HG03520 (cell line): Measurements from ENCODE around the gene BAAT.
A peak's percentile ranks its signal among the peaks of the same experiment; 100 is the strongest.

Experiments
- ATAC-seq: cut with Tn5 transposase; IDR thresholded peaks from one replicate; pipeline ENCODE4 v1.9.1; 2021; ENCODE audit warnings: mild to moderate bottlenecking, moderate library complexity; ENCODE audit not compliant: unreplicated experiment

The BAAT gene

GRCh38 chr9:101398930-101399642 is 14.3 kb upstream of the BAAT start:
- no peak for ATAC-seq

- peak; percentile 98 for ATAC-seq
These were observed 13.5 kb upstream of the BAAT start, which contains the start of the genes MRPL50 and ZNF189 for GRCh38 chr9:101398068-101398929. TSS of gene MRPL50 (minus strand) at chr9:101398618. CDS start at chr9:101398592, 26 bp downstream. TSS of gene ZNF189 (plus strand) at chr9:101398851. CDS start at chr9:101399157, 306 bp downstream.

GRCh38 chr9:101397746-101398067 is 12.9 kb upstream of the BAAT start:
- no peak for ATAC-seq

DNA sequence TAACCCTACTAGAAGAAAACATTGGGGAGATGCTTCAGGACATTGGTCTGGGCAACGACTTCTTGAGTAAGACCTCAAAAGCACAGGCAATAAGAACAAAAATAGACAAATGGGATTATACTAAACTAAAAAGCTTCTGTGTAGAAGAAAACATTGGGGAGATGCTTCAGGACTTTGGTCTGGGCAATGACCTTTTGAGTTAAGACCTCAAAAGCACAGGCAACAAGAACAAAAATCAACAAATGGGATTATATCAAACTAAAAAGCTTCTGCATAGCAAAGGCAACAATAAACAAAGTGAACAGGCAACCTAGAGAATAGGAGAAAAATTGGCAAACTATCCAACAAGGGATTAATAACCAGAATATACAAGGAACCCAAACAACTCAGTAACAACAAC is 9.9 kb upstream of the BAAT start:
- ATAC-seq, result no peak

DNA sequence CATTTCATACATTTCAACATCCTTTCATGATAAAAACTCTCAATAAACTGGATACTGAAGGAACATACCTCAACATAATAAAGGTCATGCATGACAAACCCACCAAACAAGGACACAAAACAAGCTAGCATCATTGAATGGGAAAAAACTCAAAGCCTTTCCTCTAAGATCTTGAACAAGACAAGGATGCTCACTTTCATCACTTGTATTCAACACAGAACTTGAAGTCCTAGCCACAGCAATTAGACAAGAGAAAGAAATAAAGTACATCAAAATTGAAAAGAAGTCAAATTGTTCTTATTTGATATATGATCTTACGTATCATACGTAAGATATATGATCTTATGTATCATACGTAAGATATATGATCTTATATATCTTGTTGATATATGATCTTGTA is 8.3 kb upstream of the BAAT start:
- ATAC-seq, result no peak

- no peak for ATAC-seq
These were observed 3.7 kb upstream of the BAAT start for GRCh38 chr9:101388507-101388993.

DNA sequence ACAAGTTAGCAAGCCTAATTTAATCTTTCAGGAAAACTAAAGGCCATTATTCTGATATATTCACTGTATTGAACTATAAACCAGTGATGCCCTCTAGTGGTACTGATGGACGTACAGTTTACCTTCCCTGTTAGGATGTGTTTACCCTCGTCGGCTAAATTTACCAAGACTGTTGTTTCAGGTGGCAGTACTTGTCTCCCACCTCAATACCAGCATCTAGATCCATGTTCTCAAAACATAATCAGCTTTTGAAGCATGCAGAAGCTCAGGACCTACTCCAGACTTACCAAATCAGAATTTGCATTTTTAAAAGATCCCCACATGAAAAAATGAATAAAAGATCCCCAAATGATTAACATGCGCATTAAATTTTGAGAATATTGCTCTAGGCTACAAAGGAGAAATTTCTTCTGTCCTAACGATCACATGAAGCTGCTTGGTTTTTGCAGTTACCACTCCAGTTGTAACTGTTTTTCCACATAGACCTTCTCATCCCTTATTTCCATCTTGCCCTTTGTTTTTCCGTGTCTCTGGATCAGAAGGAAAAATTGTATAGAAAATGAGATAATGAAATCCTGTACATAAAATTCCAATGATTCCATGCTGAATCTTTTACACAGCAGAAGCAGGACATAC is 3.2 kb upstream of the BAAT start:
- peak; percentile 64 for ATAC-seq

DNA sequence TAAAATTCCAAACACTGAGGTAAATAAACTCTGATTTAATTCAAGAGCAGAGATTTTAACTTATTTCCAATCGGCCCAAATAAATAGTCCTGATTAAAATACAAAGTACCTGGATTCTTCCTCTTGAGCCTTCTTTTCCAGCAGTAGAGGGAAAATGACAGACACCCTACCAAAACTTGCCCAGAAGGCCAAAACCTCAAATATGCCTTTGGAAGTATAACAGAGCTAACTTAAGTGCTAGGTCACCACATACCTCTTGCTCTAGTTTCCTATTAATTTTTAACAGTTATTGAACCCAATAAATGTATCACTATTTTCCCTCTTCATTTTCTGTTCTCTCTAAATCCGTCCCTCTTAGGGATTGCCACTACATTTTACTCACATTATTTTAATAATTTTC is 1.4 kb downstream of the BAAT start:
- no peak for ATAC-seq

DNA sequence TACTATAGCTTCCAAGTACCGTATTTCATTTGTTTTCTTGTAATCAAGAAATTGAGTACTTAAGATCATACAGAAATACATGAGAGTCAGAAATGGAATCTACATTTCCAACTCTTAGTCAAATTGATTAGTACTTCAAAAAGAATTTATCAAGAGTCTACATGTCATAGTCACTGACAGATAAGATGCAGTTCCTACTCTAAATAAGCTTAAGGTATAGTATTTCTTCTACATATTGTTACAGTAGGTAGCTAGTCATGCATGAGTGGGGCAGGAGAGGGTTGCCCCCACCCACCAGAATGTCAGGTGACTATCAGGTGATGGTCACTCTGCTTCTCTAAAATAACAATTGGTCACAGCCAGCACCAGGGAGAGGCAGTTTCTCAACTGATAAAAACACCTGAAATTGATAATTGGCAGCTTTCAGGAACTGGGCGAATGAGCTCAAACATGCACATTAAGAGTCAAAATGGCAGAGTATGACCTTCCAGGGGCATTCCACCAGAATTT is 2.9 kb downstream of the BAAT start:
- no peak for ATAC-seq

DNA sequence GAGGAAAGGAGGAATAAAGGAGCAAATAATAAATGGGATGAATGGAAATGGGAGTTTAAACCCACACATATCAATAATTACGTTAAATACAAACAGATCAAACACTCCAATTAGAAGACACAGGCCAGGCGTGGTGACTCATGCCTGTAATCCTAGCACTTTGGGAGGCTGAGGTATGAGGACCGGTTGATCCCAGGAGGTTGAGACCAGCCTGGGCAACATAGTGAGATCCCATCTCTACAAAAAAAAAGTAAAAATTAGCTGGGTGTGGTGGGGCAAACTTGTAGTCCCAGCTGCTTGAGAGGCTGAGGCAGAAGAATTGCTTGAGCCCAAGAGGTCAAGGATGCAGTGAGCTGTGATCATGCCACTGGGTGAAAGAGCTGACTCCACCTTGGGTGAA is 3.7 kb downstream of the BAAT start:
- no peak for ATAC-seq

DNA sequence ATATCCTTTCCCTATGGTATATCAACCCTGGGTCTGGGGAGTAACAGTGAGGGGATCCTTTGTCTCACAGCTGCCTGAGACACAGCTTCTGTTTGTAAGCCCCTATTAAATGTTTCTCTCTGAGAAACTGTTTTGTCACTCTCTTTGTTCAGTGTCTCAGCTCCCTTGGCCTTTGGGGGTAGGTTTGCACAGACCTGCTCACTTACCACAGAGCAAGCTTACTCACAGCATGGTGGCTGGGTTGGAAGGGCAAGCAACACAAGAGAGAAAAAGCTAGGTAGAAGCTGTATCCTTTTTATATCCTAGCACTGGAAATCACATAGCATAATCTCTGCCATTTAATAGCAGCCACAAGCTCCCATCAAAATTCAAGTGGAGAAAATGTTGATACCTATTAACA is 4.5 kb downstream of the BAAT start:
- ATAC-seq, result no peak

DNA sequence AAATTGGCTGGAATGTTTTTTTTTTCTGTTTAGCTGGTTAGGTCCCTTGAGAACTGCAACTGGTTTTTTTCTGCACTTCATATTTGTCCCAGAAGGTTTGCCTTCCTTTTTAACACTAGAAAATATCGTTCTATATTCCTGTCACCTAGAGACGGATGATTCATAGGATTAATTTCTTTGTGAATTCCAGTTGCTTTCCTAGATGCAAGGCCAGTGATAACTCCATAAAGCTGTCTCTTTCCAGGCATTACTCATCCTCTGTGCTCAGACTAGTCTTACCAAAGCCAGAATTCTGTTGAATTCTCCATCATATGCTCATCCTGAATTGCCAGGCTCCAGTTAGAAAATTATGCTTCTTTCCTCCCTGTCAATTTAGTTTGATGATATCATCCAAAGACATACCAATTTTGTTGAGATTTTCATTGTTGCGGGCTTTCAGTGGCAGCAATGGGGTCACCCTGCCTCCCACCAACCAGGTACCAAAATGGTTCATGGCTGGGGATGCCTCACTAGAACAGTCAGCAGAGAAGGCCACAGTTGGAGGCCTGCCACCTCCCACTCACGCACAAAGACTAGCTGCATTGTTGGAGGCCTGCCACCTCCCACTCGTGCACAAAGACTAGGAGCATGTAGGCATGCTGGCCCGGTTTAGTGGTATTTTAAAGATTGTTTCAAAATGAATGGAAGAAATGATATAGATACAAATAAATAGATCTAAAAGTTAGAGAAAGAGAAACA is 8.5 kb downstream of the BAAT start:
- no peak for ATAC-seq

GRCh38 chr9:101375546-101375945 is 9.3 kb downstream of the BAAT start:
- ATAC-seq, result no peak

- ATAC-seq, result no peak
These were observed 12.3 kb downstream of the BAAT start for GRCh38 chr9:101372327-101373118.

DNA sequence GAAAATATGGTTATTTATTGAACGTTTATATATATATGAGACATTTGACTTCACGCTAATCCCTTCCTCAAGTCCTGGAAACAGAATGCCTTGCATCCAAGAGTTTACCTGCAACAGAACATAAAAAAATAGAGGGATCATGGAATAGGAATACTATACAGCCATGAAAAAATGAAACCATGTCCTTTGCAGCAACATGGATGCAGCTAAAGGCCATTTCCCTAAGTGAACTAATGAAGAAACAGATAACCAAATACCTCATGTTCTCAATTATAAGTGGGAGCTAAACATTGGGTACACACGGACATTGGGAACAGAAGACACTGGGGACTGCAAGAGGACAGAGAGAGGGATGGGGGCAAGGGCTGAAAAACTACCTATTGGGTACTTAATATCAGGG is 13.0 kb downstream of the BAAT start:
- no peak for ATAC-seq

- no peak for ATAC-seq
These were observed 14.8 kb downstream of the BAAT start for GRCh38 chr9:101369884-101370531.

DNA sequence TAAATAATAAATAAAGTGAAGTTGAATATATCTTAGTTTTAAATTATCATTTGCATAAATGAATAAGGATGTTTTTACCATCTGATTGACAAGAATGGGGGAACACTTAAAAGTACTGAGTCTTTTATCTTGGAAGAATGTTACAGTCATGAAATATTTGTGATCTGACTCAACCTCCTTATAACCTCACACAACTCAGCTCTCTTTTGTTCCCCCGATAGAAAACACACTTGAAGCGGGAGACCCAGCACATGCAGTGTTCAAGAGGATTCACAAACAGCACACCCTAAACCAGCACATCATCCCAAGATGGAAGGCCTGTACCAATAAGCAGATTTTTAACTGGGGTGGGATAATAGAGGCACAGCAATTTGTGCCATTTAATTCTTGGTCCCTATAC is 15.5 kb downstream of the BAAT start:
- no peak for ATAC-seq

DNA sequence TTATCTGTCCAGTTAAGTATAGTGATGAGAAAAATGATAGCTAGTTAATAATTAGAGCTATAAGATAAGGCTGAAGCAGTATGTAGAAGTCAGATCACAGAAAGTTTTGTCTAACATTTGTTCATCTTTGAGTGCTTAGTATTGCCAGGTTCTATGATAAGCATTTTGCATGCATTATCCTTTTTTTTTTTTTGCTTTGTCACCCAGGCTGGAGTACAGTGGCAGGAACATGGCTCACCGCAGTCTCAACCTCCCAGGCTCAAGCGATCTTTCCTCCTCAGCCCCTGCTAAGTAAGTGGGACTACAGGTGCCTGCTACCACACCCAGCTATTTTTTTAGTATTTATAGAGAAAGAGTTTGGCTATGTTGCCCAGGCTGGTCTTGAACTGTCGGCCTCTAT is 17.5 kb downstream of the BAAT start:
- ATAC-seq, result no peak

GRCh38 chr9:101366038-101366756 is 18.6 kb downstream of the BAAT start:
- no peak for ATAC-seq
